Omental fat pad (tissue), 4 donors: Measurements from ENCODE around the gene KSR2. TPM values are rescaled to one million over a fixed set of nuclear protein-coding genes. Genes with fewer than 3 reads are reported as not detected.

Experiments used
- ATAC-seq: fragments of 150-250 bp; one replicate; pipeline ENCODE4 v1.9.1; 2016; ENCODE audit warnings: mild to moderate bottlenecking, moderate library complexity; ENCODE audit not compliant: low FRiP score
- DNase-seq: peaks from one replicate; pipeline ENCODE4 v3.0.0-alpha.2; 2019; ENCODE audit warnings: low spot score
- total RNA-seq, 4 donors: library from RNA; depleted of rRNA; stranded (reverse); fragments of >200 nt; gene quantifications; one replicate each; pipeline ENCODE4 v1.1.0, GENCODE V29; 2016
- TF ChIP-seq, protein P1 (sequence below), 3 donors: fragments of 450-650 bp; IDR thresholded peaks; one replicate each; pipeline ENCODE4 v1.5.1; 2016 to 2017; ENCODE audit warnings: antibody characterized with exemption in 3 of 3, mild to moderate bottlenecking in 3 of 3, moderate library complexity in 2 of 3

Gene KSR2
- total RNA-seq, 4 donors from 2014 or later = under 0.01 to 0.16 (median under 0.01) TPM; not detected in 1

GRCh38 chr12:117437516-117438255 lies 531.1 kb downstream of the KSR2 start:
- TF ChIP-seq, protein P1, sequence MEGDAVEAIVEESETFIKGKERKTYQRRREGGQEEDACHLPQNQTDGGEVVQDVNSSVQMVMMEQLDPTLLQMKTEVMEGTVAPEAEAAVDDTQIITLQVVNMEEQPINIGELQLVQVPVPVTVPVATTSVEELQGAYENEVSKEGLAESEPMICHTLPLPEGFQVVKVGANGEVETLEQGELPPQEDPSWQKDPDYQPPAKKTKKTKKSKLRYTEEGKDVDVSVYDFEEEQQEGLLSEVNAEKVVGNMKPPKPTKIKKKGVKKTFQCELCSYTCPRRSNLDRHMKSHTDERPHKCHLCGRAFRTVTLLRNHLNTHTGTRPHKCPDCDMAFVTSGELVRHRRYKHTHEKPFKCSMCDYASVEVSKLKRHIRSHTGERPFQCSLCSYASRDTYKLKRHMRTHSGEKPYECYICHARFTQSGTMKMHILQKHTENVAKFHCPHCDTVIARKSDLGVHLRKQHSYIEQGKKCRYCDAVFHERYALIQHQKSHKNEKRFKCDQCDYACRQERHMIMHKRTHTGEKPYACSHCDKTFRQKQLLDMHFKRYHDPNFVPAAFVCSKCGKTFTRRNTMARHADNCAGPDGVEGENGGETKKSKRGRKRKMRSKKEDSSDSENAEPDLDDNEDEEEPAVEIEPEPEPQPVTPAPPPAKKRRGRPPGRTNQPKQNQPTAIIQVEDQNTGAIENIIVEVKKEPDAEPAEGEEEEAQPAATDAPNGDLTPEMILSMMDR (IDR thresholded peaks at IDR 0.05) = no peak
- ATAC-seq (no peak), DNase-seq (no peak)

DNA sequence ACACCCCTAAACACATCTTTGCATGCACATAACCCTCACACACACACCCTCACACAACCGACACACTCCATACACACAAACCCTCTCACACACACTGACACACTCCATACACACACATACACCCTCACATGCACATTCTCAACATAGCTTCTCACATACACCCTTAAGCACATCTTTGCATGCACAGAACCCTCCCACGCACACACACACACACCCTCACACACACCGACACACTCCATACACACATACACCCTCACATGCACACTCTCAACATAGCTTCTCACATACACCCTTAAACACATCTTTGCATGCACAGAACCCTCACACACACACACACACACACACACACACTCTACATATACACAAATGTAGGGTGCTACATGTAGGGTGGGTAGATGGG lies 534.9 kb downstream of the KSR2 start:
- TF ChIP-seq, protein P1 (IDR thresholded peaks at IDR 0.05) = no peak
- DNase-seq (no peak), ATAC-seq (no peak)

DNA sequence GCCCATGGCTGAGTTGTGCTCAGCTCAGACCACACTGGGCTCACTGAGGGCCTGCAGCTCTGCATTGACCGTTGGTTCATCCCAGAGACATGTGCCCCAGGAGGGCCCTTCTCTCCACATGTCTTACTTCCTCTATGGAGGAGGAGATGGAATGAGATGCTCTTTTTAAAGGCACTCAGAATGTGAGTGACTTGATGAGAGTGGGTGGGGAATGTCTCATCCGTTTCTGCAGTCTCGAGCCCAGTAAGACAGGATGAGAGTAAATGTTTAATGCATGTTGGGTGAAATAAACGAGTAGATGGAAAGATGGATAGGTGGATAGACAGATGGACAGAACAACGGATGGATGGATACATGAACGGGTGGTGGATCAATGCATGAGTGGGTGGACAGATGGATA lies 538.5 kb downstream of the KSR2 start:
- TF ChIP-seq, protein P1 (IDR thresholded peaks at IDR 0.05) = no peak
- no peak for DNase-seq
- no peak for ATAC-seq

DNA sequence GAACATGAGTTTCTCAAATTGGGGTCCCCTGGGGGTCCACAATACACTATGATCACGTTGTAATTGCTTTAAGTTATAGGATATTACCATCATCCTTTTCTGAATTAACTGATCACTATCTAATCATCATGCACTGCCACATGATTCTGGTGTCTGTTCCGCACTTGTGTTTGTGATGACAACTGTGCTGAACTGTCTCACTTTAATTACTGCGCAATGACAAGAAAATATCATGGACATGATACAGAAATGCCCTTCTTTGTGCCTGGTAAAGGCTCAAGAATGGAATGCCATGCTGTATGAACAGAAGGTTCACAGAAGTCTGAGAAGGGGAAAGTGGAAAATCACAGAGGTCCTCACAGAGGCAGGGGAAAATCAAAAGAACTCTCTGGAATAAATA lies 541.6 kb downstream of the KSR2 start:
- DNase-seq (no peak), ATAC-seq (no peak)
- TF ChIP-seq, protein P1 (IDR thresholded peaks at IDR 0.05) = no peak

GRCh38 chr12:117421987-117422386 lies 546.8 kb downstream of the KSR2 start:
- ATAC-seq (no peak), DNase-seq (no peak)

GRCh38 chr12:117421068-117421752 lies 547.6 kb downstream of the KSR2 start:
- DNase-seq = no peak
- no peak for ATAC-seq
- TF ChIP-seq, protein P1 (IDR thresholded peaks at IDR 0.05) = no peak

More at GRCh38 chr12:117421987-117422386, 546.8 kb downstream of the KSR2 start:
- TF ChIP-seq, protein P1 (IDR thresholded peaks at IDR 0.05) = no peak
